C4-2B (cell line): ENCODE results near the gene PITPNM3.
A peak's percentile ranks its signal among the peaks of the same experiment; 100 is the strongest.

ENCODE experiments used
- H3K27ac ChIP-seq: fragments of 450-650 bp; 2 replicates; pipeline ENCODE4 v1.5.1; 2017
- ZFX ChIP-seq: fragments of 450-650 bp; IDR thresholded peaks from 2 replicates; pipeline ENCODE4 v1.6.1; 2017
- TF ChIP-seq, protein P1 (sequence below): fragments of 450-650 bp; conservative IDR thresholded peaks from 2 replicates; pipeline ENCODE4 v1.5.1; 2017; ENCODE audit warnings: mild to moderate bottlenecking

Gene PITPNM3

DNA sequence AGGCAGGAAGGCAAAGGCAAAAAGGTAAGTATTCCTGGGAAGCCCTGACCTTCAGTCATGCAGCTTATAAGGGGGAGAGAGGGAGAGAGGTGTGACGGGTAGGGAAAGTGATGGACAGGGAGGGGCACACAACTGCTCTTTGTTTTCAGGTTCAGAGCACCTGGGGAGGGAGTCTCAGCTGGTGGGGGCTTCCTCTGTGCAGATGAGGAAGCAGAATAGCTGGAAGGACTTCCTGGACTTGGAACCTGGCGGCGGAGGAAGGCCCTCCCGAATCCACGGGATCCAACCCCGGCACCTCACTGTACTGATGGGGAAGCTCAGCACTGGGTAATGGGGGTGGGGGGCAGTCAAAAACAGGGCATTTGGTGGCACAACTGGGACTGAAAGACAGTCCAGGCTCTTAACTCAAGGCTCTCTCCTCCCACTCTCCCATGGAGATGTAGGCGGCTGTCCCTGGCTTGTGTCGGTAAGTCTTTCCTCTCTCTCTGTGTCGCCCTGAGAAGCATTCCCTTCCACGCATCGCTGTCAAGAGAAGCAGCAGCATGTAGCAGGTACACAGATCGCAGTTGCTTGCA lies 11.9 kb upstream of the PITPNM3 start:
- peak overlapping the region; percentile 66 for H3K27ac ChIP-seq

DNA sequence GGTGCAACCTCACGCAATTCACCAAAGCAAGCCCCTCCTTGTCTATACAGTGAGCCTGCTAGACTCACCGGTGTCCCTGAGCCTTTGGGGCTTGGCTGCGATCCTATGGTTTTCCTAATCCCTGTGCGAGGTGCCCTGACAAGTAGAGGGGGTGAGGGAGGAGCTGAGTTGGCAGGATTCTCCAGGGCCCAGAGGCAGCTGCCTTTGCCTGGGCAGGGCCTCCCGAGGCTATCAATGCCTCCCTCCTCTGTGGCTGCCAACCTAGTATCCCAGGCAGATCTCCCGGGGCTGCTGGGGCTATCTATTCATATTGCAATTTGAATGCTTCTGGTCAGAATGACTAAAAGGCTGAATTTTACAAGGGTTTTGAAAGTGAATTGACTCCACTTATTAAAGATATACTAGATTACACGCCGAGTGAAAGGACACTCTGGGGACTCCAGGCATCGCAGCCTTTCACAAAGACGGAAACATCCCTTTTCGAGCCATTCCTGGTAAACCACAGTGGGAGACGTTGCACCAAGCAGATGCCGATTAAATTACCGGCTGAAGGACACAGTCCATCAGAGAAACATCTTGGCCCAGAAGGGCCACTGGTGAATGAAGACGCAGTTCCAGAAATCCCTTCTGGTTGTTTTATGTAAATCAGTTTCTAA lies 11.3 kb upstream of the PITPNM3 start:
- H3K27ac ChIP-seq, result peak overlapping the region; percentile 66

More for the DNA sequence above, 11.9 kb upstream of the PITPNM3 start:
- TF ChIP-seq, protein P1, sequence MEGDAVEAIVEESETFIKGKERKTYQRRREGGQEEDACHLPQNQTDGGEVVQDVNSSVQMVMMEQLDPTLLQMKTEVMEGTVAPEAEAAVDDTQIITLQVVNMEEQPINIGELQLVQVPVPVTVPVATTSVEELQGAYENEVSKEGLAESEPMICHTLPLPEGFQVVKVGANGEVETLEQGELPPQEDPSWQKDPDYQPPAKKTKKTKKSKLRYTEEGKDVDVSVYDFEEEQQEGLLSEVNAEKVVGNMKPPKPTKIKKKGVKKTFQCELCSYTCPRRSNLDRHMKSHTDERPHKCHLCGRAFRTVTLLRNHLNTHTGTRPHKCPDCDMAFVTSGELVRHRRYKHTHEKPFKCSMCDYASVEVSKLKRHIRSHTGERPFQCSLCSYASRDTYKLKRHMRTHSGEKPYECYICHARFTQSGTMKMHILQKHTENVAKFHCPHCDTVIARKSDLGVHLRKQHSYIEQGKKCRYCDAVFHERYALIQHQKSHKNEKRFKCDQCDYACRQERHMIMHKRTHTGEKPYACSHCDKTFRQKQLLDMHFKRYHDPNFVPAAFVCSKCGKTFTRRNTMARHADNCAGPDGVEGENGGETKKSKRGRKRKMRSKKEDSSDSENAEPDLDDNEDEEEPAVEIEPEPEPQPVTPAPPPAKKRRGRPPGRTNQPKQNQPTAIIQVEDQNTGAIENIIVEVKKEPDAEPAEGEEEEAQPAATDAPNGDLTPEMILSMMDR, result no peak
- no peak for TF ChIP-seq ZFX

DNA sequence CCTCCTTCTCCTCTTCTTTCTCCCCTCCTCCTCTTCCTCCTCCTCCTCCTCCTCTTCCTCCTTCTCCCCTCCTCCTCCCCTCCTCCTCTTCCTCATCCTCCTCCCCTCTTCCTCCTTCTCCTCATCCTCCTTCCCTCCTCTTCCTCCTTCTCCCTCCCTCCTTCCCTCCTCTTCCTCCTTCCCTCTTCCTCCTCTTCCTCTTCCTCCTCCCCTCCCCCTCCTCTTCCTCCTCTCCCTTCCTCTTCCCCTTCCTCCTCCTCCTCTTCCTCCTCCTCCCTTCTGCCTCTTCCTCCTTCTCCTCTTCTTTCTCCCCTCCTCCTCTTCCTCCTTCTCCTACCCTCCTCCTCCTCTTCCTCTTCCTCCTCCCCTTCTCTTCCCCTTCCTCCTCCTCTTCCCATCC lies 5.1 kb upstream of the PITPNM3 start:
- H3K27ac ChIP-seq, result no peak overlapping the region
- TF ChIP-seq, protein P1, result no peak
- no peak for TF ChIP-seq ZFX

More for the DNA sequence above, 11.3 kb upstream of the PITPNM3 start:
- no peak for TF ChIP-seq ZFX
- TF ChIP-seq, protein P1, result no peak

DNA sequence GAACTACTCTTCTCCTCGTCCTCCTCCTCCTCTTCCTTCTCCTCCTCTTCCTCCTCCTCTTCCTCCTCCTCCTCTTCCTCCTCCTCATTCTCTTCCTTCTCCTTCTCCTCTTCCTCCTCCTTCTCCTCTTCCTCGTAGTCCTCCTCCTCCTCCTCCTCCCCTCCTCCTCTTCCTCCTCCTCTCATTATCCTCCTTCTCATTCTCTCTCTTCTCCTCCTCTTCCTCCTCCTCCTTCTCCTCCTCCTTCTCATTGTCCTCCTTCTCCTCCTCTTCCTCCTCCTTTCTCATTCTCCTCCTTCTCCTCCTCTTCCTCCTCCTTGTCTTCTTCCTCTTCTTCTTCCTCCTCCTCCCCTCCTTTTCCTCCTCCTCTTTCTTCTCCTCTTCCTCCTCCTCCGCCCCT lies 4.1 kb upstream of the PITPNM3 start:
- no peak for TF ChIP-seq ZFX
- TF ChIP-seq, protein P1, result no peak
- H3K27ac ChIP-seq, result no peak overlapping the region

GRCh38 chr17:6559753-6560215 lies 3.4 kb upstream of the PITPNM3 start:
- H3K27ac ChIP-seq, result no peak overlapping the region
- TF ChIP-seq, protein P1, result no peak
- TF ChIP-seq ZFX, result no peak

- TF ChIP-seq, protein P1, result no peak
- no peak for TF ChIP-seq ZFX
- no peak overlapping the region for H3K27ac ChIP-seq
Observed at GRCh38 chr17:6558932-6559752, 2.8 kb upstream of the PITPNM3 start.

DNA sequence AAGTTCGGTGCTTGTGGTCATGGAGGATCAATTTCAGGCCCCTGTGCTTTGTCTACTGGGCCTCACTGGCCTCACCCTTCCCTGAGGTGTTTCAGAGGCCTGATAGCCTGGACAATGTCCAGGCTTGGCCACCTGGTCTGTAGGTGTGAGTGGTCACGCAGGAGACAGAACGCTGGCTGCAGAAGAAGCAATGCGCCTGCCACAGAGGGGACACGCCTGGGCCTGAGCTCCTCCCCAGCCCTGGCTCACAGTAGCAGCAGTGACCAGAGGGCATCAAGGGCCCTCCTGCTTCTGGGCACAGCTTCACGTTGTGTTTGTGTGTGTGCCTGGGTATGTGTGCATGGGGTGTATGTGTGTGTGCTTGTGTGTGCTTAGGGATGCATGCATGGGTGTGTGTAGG lies 1.9 kb upstream of the PITPNM3 start:
- TF ChIP-seq, protein P1, result no peak
- no peak for TF ChIP-seq ZFX
- no peak overlapping the region for H3K27ac ChIP-seq
